Measurements from ENCODE around the gene AGBL4. TPM values are rescaled to one million over a fixed set of nuclear protein-coding genes. Genes with fewer than 3 reads are reported as not detected.

The AGBL4 gene
- total RNA-seq, 2 experiments from 2014 or later = not detected

GRCh38 chr1:48576565-48576964 lies 1447.2 kb downstream of the AGBL4 start:
- Mint-ChIP-seq H3K4me3 (no peak overlapping the region), H3K9me3 (no peaks in the 10 kb centered on the region), H3K36me3 (ENCODE audit: low read depth) (no peaks in the 10 kb centered on the region), H3K27me3 (ENCODE audit: low read depth) (peaks cover 15% of the 10 kb centered on the region), H3K4me1 (ENCODE audit: low read depth) (no peaks in the 10 kb centered on the region), H3K27ac (no peak overlapping the region)
- CTCF ChIA-PET = no interaction called here
- no peak for DNase-seq
- intact Hi-C loops (cut with micrococcal nuclease) = no loop called here

GRCh38 chr1:48572646-48573258 lies 1451.0 kb downstream of the AGBL4 start:
- Mint-ChIP-seq H3K4me1 (ENCODE audit: low read depth) (no peaks in the 10 kb centered on the region), H3K27me3 (ENCODE audit: low read depth) (peaks cover 14% of the 10 kb centered on the region), H3K36me3 (ENCODE audit: low read depth) (no peaks in the 10 kb centered on the region), H3K9me3 (no peaks in the 10 kb centered on the region), H3K27ac (no peak overlapping the region), H3K4me3 (no peak overlapping the region)
- intact Hi-C loops (cut with micrococcal nuclease) = loop anchor here (1.0 to 2.0 kb wide), 2 partner anchors 125 to 244 kb away; no protein-coding TSS in a partner anchor
- CTCF ChIA-PET = no interaction called here
- DNase-seq = peak; percentile 38

- Mint-ChIP-seq H3K36me3 (ENCODE audit: low read depth) (no peaks in the 10 kb centered on the region), H3K4me1 (ENCODE audit: low read depth) (no peaks in the 10 kb centered on the region), H3K27me3 (ENCODE audit: low read depth) (peaks cover 14% of the 10 kb centered on the region), H3K27ac (no peak overlapping the region), H3K4me3 (no peak overlapping the region), H3K9me3 (no peaks in the 10 kb centered on the region)
- DNase-seq = no peak
- CTCF ChIA-PET = no interaction called here
- intact Hi-C loops (cut with micrococcal nuclease) = loop anchor here (1.0 to 2.0 kb wide), 2 partner anchors 125 to 245 kb away; no protein-coding TSS in a partner anchor
These were observed 1451.6 kb downstream of the AGBL4 start for GRCh38 chr1:48572134-48572533.

- Mint-ChIP-seq H3K27me3 (ENCODE audit: low read depth) (peaks cover 14% of the 10 kb centered on the region), H3K4me3 (no peak overlapping the region), H3K4me1 (ENCODE audit: low read depth) (no peaks in the 10 kb centered on the region), H3K9me3 (no peaks in the 10 kb centered on the region), H3K36me3 (ENCODE audit: low read depth) (no peaks in the 10 kb centered on the region), H3K27ac (no peak overlapping the region)
- no peak for DNase-seq
- CTCF ChIA-PET = no interaction called here
- intact Hi-C loops (cut with micrococcal nuclease) = no loop called here
These were observed 1452.3 kb downstream of the AGBL4 start for GRCh38 chr1:48571303-48571987.

- CTCF ChIA-PET = no interaction called here
- H3K36me3 Mint-ChIP-seq (ENCODE audit: low read depth) = no peaks in the 10 kb centered on the region
- H3K27me3 Mint-ChIP-seq (ENCODE audit: low read depth) = peaks cover 12% of the 10 kb centered on the region
- no peaks in the 10 kb centered on the region for H3K9me3 Mint-ChIP-seq
- intact Hi-C loops (cut with micrococcal nuclease) = no loop called here
- no peak overlapping the region for H3K27ac Mint-ChIP-seq
- no peak overlapping the region for H3K4me3 Mint-ChIP-seq
- no peak for DNase-seq
- no peaks in the 10 kb centered on the region for H3K4me1 Mint-ChIP-seq (ENCODE audit: low read depth)
These were observed 1453.2 kb downstream of the AGBL4 start for GRCh38 chr1:48570568-48570967.

- Mint-ChIP-seq H3K27ac (no peak overlapping the region), H3K4me3 (no peak overlapping the region)
- CTCF ChIA-PET = no interaction called here
These were observed 1455.3 kb downstream of the AGBL4 start for GRCh38 chr1:48568501-48568900.

GRCh38 chr1:48566492-48566891 lies 1457.3 kb downstream of the AGBL4 start:
- no peak for DNase-seq
- H3K36me3 Mint-ChIP-seq (ENCODE audit: low read depth) = no peaks in the 10 kb centered on the region
- H3K27ac Mint-ChIP-seq = no peak overlapping the region
- no peak overlapping the region for H3K4me3 Mint-ChIP-seq
- H3K9me3 Mint-ChIP-seq = no peaks in the 10 kb centered on the region
- peaks cover 5% of the 10 kb centered on the region for H3K27me3 Mint-ChIP-seq (ENCODE audit: low read depth)
- CTCF ChIA-PET = no interaction called here
- intact Hi-C loops (cut with micrococcal nuclease) = loop anchor here (10.0 kb wide), 1 partner anchor 1778 kb away; no protein-coding TSS in a partner anchor
- no peaks in the 10 kb centered on the region for H3K4me1 Mint-ChIP-seq (ENCODE audit: low read depth)

More at GRCh38 chr1:48568501-48568900, 1455.3 kb downstream of the AGBL4 start:
- Mint-ChIP-seq H3K4me1 (ENCODE audit: low read depth) (no peaks in the 10 kb centered on the region), H3K27me3 (ENCODE audit: low read depth) (peaks cover 7% of the 10 kb centered on the region), H3K36me3 (ENCODE audit: low read depth) (no peaks in the 10 kb centered on the region), H3K9me3 (no peaks in the 10 kb centered on the region)
- no peak for DNase-seq
- intact Hi-C loops (cut with micrococcal nuclease) = loop anchor here (10.0 kb wide), 1 partner anchor 1776 kb away; no protein-coding TSS in a partner anchor

- Mint-ChIP-seq H3K36me3 (ENCODE audit: low read depth) (no peaks in the 10 kb centered on the region), H3K9me3 (no peaks in the 10 kb centered on the region), H3K4me3 (no peak overlapping the region), H3K27me3 (ENCODE audit: low read depth) (peaks cover 11% of the 10 kb centered on the region), H3K27ac (no peak overlapping the region), H3K4me1 (ENCODE audit: low read depth) (no peaks in the 10 kb centered on the region)
- CTCF ChIA-PET = no interaction called here
- DNase-seq = no peak
- intact Hi-C loops (cut with micrococcal nuclease) = loop anchor here (10.0 kb wide), 1 partner anchor 1782 kb away; no protein-coding TSS in a partner anchor
These were observed 1460.7 kb downstream of the AGBL4 start for GRCh38 chr1:48563021-48563420.

- intact Hi-C loops (cut with micrococcal nuclease) = loop anchor here (10.0 kb wide), 1 partner anchor 1783 kb away; no protein-coding TSS in a partner anchor
These were observed 1462.3 kb downstream of the AGBL4 start for GRCh38 chr1:48561444-48561843.

GRCh38 chr1:48560577-48560976 lies 1463.2 kb downstream of the AGBL4 start:
- no peak for DNase-seq
- no peaks in the 10 kb centered on the region for H3K36me3 Mint-ChIP-seq (ENCODE audit: low read depth)
- H3K27me3 Mint-ChIP-seq (ENCODE audit: low read depth) = peaks cover 11% of the 10 kb centered on the region
- no peaks in the 10 kb centered on the region for H3K4me1 Mint-ChIP-seq (ENCODE audit: low read depth)
- no peaks in the 10 kb centered on the region for H3K9me3 Mint-ChIP-seq
- H3K4me3 Mint-ChIP-seq = no peak overlapping the region
- no peak overlapping the region for H3K27ac Mint-ChIP-seq
- CTCF ChIA-PET = interaction anchor here (1.9 kb wide), 1 partner anchor 257 kb away, joined by 5 read pairs; no protein-coding TSS in a partner anchor
- intact Hi-C loops (cut with micrococcal nuclease) = loop anchor here (10.0 kb wide), 1 partner anchor 1784 kb away; no protein-coding TSS in a partner anchor

More at GRCh38 chr1:48561444-48561843, 1462.3 kb downstream of the AGBL4 start:
- no peaks in the 10 kb centered on the region for H3K36me3 Mint-ChIP-seq (ENCODE audit: low read depth)
- DNase-seq = no peak
- H3K27ac Mint-ChIP-seq = no peak overlapping the region
- H3K9me3 Mint-ChIP-seq = no peaks in the 10 kb centered on the region
- CTCF ChIA-PET = no interaction called here
- H3K27me3 Mint-ChIP-seq (ENCODE audit: low read depth) = peaks cover 11% of the 10 kb centered on the region
- no peak overlapping the region for H3K4me3 Mint-ChIP-seq
- no peaks in the 10 kb centered on the region for H3K4me1 Mint-ChIP-seq (ENCODE audit: low read depth)

GRCh38 chr1:48560116-48560515 lies 1463.6 kb downstream of the AGBL4 start:
- no peaks in the 10 kb centered on the region for H3K9me3 Mint-ChIP-seq
- DNase-seq = no peak
- H3K36me3 Mint-ChIP-seq (ENCODE audit: low read depth) = no peaks in the 10 kb centered on the region
- H3K4me3 Mint-ChIP-seq = no peak overlapping the region
- H3K27me3 Mint-ChIP-seq (ENCODE audit: low read depth) = peaks cover 11% of the 10 kb centered on the region
- intact Hi-C loops (cut with micrococcal nuclease) = loop anchor here (10.0 kb wide), 1 partner anchor 1785 kb away; no protein-coding TSS in a partner anchor
- H3K27ac Mint-ChIP-seq = no peak overlapping the region
- CTCF ChIA-PET = interaction anchor here (1.9 kb wide), 1 partner anchor 257 kb away, joined by 5 read pairs; no protein-coding TSS in a partner anchor
- no peaks in the 10 kb centered on the region for H3K4me1 Mint-ChIP-seq (ENCODE audit: low read depth)

- peaks cover 11% of the 10 kb centered on the region for H3K27me3 Mint-ChIP-seq (ENCODE audit: low read depth)
- DNase-seq = no peak
- no peak overlapping the region for H3K27ac Mint-ChIP-seq
- no peak overlapping the region for H3K4me3 Mint-ChIP-seq
- no peaks in the 10 kb centered on the region for H3K36me3 Mint-ChIP-seq (ENCODE audit: low read depth)
- CTCF ChIA-PET = no interaction called here
- intact Hi-C loops (cut with micrococcal nuclease) = no loop called here
- no peaks in the 10 kb centered on the region for H3K9me3 Mint-ChIP-seq
- no peaks in the 10 kb centered on the region for H3K4me1 Mint-ChIP-seq (ENCODE audit: low read depth)
These were observed 1465.4 kb downstream of the AGBL4 start for GRCh38 chr1:48558366-48558765.

All from activated naive CD4-positive, alpha-beta T cell treated with anti-CD3 and anti-CD28 coated beads for 36 hours (primary cell).